ENCODE measurements around the gene CDIPT.

CDIPT gene

DNA sequence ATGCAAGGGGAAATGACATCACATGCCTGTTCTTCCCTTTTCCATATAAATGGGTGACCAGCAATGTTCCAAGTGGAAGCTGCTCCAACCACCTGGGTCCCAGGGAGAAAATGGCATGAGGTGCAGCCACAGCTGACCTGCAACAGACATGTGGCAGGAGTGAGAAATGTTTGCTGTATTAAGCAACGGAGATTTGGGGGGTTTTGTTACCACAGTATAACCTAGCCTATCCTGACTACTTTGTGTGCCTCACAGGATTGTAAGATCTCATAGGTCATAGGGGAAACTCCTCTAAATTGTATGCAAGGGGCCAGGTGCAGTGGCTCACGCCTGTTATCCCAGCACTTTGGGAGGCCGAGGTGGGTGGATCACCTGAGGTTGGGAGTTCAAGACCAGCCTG, 12.0 kb downstream of the CDIPT start:
- Histone ChIP-seq H3K4me1 (ENCODE audit: low read length) (no peaks in the 10 kb centered on the region), H3K4me2 (ENCODE audit: low read length) (no peak overlapping the region), H3K27ac (ENCODE audit: low read length) (no peak overlapping the region), H3K27me3 (ENCODE audit: low read depth, low read length) (no peaks in the 10 kb centered on the region), H2AFZ (ENCODE audit: low read depth, low read length) (no peak overlapping the region), H3K9ac (ENCODE audit: low read length) (no peak overlapping the region), H3K4me3 (ENCODE audit: low read length) (no peak overlapping the region), H3K9me3 (ENCODE audit: insufficient read depth, low read length) (no peaks in the 10 kb centered on the region), H3K36me3 (replicated peaks; ENCODE audit: low read depth, low read length) (no peaks in the 10 kb centered on the region), H4K20me1 (ENCODE audit: insufficient read depth, low read length) (no peaks in the 10 kb centered on the region), H3K79me2 (ENCODE audit: low read length) (no peaks in the 10 kb centered on the region)
- TF ChIP-seq EZH2phosphoT487 (IDR thresholded peaks at IDR 0.05; ENCODE audit: low read depth): no peak
- TF ChIP-seq, protein P1, sequence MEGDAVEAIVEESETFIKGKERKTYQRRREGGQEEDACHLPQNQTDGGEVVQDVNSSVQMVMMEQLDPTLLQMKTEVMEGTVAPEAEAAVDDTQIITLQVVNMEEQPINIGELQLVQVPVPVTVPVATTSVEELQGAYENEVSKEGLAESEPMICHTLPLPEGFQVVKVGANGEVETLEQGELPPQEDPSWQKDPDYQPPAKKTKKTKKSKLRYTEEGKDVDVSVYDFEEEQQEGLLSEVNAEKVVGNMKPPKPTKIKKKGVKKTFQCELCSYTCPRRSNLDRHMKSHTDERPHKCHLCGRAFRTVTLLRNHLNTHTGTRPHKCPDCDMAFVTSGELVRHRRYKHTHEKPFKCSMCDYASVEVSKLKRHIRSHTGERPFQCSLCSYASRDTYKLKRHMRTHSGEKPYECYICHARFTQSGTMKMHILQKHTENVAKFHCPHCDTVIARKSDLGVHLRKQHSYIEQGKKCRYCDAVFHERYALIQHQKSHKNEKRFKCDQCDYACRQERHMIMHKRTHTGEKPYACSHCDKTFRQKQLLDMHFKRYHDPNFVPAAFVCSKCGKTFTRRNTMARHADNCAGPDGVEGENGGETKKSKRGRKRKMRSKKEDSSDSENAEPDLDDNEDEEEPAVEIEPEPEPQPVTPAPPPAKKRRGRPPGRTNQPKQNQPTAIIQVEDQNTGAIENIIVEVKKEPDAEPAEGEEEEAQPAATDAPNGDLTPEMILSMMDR (IDR thresholded peaks at IDR 0.05; ENCODE audit: low read depth, low read length): no peak

DNA sequence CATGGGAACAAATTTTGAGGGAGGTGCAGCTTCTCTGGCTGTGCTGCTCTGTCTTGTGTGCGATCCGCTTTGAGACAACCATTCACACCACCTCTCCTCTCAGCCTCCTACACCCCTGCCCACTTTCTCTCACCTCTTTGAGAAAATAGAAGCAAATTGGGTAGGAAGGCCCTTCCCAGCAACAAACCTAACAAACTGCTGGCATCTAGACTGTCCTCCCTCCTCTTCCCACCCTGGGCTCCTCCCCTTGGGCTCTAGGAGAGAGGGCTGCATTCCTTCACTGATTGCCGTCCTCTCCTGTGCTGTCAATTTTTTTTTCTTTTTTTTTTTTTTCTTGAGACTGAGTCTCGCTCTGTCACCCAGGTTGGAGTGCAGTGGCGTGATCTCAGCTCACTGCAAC, 13.5 kb downstream of the CDIPT start:
- H3K4me3 ChIP-seq (ENCODE audit: low read length): no peak overlapping the region

DNA sequence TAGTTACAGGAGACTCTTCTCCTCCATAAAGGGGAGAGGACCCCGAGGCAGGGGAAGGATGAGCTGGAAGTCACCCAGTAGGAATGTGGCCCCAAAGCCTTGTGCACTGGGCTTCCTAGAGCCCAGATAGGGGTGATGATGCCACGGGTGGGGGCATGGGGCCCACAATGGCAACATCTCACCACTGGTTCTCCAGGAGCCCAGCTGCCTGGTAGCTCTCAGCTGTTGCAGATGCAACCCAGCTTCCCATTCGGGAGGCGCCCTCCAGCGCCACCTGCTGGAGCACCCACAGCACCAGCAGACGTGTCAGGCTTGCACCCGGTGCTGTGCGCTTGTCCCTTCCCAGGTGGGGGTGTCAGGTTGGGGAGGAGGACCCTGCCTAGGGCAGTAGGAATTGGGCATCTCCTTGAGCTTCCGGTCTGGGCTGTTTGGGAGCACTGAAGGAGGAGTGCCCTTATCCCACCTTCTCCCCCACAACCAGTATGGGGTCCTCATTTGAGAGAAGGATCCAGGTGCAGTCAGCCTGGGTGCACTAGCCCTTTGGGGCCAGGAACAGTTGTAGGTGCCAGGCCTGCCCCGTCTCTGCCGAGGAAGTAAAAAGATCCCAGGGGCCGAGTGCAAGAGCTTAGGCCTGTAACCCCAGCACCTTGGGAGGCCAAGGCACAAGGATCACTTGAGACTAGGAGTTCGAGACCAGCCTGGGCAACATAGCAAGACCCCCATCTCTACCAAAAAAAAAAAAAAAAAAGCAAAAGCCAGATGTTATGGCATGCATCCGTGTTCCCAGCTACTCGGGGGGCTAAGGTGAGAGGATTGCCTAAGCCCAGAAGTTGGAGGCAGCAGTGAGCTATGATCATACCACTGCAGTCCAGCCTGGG, 14.4 kb downstream of the CDIPT start:
- Histone ChIP-seq H3K9me3 (ENCODE audit: insufficient read depth, low read length) (no peaks in the 10 kb centered on the region), H2AFZ (ENCODE audit: low read depth, low read length) (no peak overlapping the region), H3K27ac (ENCODE audit: low read length) (no peak overlapping the region), H3K4me1 (ENCODE audit: low read length) (no peaks in the 10 kb centered on the region), H3K79me2 (ENCODE audit: low read length) (no peaks in the 10 kb centered on the region), H3K4me2 (ENCODE audit: low read length) (no peak overlapping the region), H3K27me3 (ENCODE audit: low read depth, low read length) (no peaks in the 10 kb centered on the region), H3K36me3 (replicated peaks; ENCODE audit: low read depth, low read length) (no peaks in the 10 kb centered on the region), H3K9ac (ENCODE audit: low read length) (no peak overlapping the region), H4K20me1 (ENCODE audit: insufficient read depth, low read length) (no peaks in the 10 kb centered on the region), H3K4me3 (ENCODE audit: low read length) (no peak overlapping the region)
- TF ChIP-seq, protein P1 (IDR thresholded peaks at IDR 0.05; ENCODE audit: low read depth, low read length): peak; percentile 79
- no peak for TF ChIP-seq EZH2phosphoT487 (IDR thresholded peaks at IDR 0.05; ENCODE audit: low read depth)

More for the DNA sequence above, 13.5 kb downstream of the CDIPT start:
- Histone ChIP-seq H2AFZ (ENCODE audit: low read depth, low read length) (no peak overlapping the region), H4K20me1 (ENCODE audit: insufficient read depth, low read length) (no peaks in the 10 kb centered on the region), H3K4me2 (ENCODE audit: low read length) (no peak overlapping the region), H3K4me1 (ENCODE audit: low read length) (no peaks in the 10 kb centered on the region), H3K27ac (ENCODE audit: low read length) (no peak overlapping the region), H3K27me3 (ENCODE audit: low read depth, low read length) (no peaks in the 10 kb centered on the region), H3K9me3 (ENCODE audit: insufficient read depth, low read length) (no peaks in the 10 kb centered on the region), H3K79me2 (ENCODE audit: low read length) (no peaks in the 10 kb centered on the region), H3K9ac (ENCODE audit: low read length) (no peak overlapping the region), H3K36me3 (replicated peaks; ENCODE audit: low read depth, low read length) (no peaks in the 10 kb centered on the region)
- TF ChIP-seq, protein P1 (IDR thresholded peaks at IDR 0.05; ENCODE audit: low read depth, low read length): no peak
- TF ChIP-seq EZH2phosphoT487 (IDR thresholded peaks at IDR 0.05; ENCODE audit: low read depth): no peak

DNA sequence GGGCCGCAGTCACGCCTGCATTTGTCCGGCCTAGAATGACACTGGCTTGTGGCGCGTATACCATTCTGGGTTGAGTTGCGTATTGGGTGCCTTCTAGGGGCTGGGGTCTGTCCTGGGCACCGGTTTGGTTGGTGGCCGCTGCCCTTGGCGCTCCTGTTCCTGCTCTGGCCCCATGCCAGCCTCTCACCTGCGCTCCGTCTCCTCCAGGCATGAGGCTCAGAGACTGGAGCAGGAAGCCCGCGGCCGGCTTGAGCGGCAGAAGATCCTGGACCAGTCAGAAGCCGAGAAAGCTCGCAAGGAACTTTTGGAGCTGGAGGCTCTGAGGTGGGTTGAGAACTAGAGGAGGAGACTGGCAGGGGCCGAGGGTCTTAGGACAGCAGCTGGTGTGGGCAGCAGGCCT, 17.4 kb downstream of the CDIPT start:
- H3K4me2 ChIP-seq (ENCODE audit: low read length): no peak overlapping the region
- no peaks in the 10 kb centered on the region for H3K27me3 ChIP-seq (ENCODE audit: low read depth, low read length)
- no peak overlapping the region for H3K4me3 ChIP-seq (ENCODE audit: low read length)
- no peak overlapping the region for H3K27ac ChIP-seq (ENCODE audit: low read length)
- H3K9me3 ChIP-seq (ENCODE audit: insufficient read depth, low read length): no peaks in the 10 kb centered on the region
- H3K79me2 ChIP-seq (ENCODE audit: low read length): no peaks in the 10 kb centered on the region
- no peaks in the 10 kb centered on the region for H4K20me1 ChIP-seq (ENCODE audit: insufficient read depth, low read length)
- H3K9ac ChIP-seq (ENCODE audit: low read length): no peak overlapping the region
- no peaks in the 10 kb centered on the region for H3K36me3 ChIP-seq (replicated peaks; ENCODE audit: low read depth, low read length)
- no peaks in the 10 kb centered on the region for H3K4me1 ChIP-seq (ENCODE audit: low read length)
- no peak for TF ChIP-seq EZH2phosphoT487 (IDR thresholded peaks at IDR 0.05; ENCODE audit: low read depth)
- TF ChIP-seq, protein P1 (IDR thresholded peaks at IDR 0.05; ENCODE audit: low read depth, low read length): no peak
- no peak overlapping the region for H2AFZ ChIP-seq (ENCODE audit: low read depth, low read length)
